Activated CD8-positive, alpha-beta memory T cell treated with anti-CD3 and anti-CD28 coated beads, Interleukin-2, amount 50 U/mL, for 1 hour (primary cell): ENCODE data around the gene THSD4.

Experiments
- DNase-seq: peaks from one replicate; pipeline ENCODE4 v3.0.0-alpha.2; 2020; ENCODE audit errors: extremely low read depth

Gene THSD4

GRCh38 chr15:71223516-71223915 lies 108.2 kb downstream of the THSD4 start:
- no peak for DNase-seq

- DNase-seq: no peak
Measured at GRCh38 chr15:71224024-71224423, 108.8 kb downstream of the THSD4 start.

- no peak for DNase-seq
Measured at GRCh38 chr15:71225851-71226250, 110.6 kb downstream of the THSD4 start.

GRCh38 chr15:71226536-71227455 lies 111.5 kb downstream of the THSD4 start:
- DNase-seq: no peak

- DNase-seq: no peak
Measured at GRCh38 chr15:71228403-71228802, 113.1 kb downstream of the THSD4 start.

- DNase-seq: no peak
Measured at GRCh38 chr15:71230303-71230702, 115.0 kb downstream of the THSD4 start.

- DNase-seq: no peak
Measured at GRCh38 chr15:71231758-71232157, 116.5 kb downstream of the THSD4 start.

- no peak for DNase-seq
Measured at GRCh38 chr15:71232411-71232810, 117.1 kb downstream of the THSD4 start.

GRCh38 chr15:71237456-71238188 lies 122.4 kb downstream of the THSD4 start:
- DNase-seq: no peak

GRCh38 chr15:71238926-71239325 lies 123.7 kb downstream of the THSD4 start:
- no peak for DNase-seq

GRCh38 chr15:71239592-71240364 lies 124.5 kb downstream of the THSD4 start:
- no peak for DNase-seq

- DNase-seq: no peak
Measured at GRCh38 chr15:71242292-71242691, 127.0 kb downstream of the THSD4 start.

- no peak for DNase-seq
Measured at GRCh38 chr15:71244250-71244649, 129.0 kb downstream of the THSD4 start.

GRCh38 chr15:71245588-71245987 lies 130.3 kb downstream of the THSD4 start:
- DNase-seq: no peak

- no peak for DNase-seq
Measured at GRCh38 chr15:71248386-71248785, 133.1 kb downstream of the THSD4 start.

- no peak for DNase-seq
Measured at GRCh38 chr15:71249986-71250385, 134.7 kb downstream of the THSD4 start.

GRCh38 chr15:71250936-71251583 lies 135.8 kb downstream of the THSD4 start:
- DNase-seq: no peak

- no peak for DNase-seq
Measured at GRCh38 chr15:71251584-71252043, 136.3 kb downstream of the THSD4 start.

GRCh38 chr15:71252044-71252739 lies 136.9 kb downstream of the THSD4 start:
- no peak for DNase-seq

- DNase-seq: no peak
Measured at GRCh38 chr15:71252740-71253047, 137.4 kb downstream of the THSD4 start.

GRCh38 chr15:71254491-71254890 lies 139.2 kb downstream of the THSD4 start:
- no peak for DNase-seq
